HG03520 (cell line): ENCODE results near the gene URI1.

Experiments
- ATAC-seq: cut with Tn5 transposase; IDR thresholded peaks from one replicate; pipeline ENCODE4 v1.9.1; 2021; ENCODE audit warnings: mild to moderate bottlenecking, moderate library complexity; ENCODE audit not compliant: unreplicated experiment

URI1 gene

DNA sequence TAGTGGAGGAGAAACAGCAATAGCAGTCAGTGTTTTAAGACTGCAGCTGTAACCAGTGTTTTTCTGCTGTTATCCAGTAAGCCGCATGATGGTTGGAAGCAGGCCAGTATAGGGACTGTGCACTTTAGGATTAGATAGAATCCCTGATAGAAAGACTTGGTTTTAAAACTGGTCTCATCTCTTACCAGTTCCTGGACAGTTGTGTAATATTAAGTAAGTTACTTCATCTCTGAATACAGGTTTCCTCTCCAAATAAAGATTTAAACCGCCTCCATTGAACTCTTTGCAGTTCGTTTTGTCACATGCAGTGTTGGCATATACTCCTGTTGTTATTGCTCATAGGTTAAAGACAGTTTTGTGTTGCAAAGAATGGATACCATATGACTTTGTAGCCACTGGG is 25.6 kb downstream of the URI1 start:
- no peak for ATAC-seq

DNA sequence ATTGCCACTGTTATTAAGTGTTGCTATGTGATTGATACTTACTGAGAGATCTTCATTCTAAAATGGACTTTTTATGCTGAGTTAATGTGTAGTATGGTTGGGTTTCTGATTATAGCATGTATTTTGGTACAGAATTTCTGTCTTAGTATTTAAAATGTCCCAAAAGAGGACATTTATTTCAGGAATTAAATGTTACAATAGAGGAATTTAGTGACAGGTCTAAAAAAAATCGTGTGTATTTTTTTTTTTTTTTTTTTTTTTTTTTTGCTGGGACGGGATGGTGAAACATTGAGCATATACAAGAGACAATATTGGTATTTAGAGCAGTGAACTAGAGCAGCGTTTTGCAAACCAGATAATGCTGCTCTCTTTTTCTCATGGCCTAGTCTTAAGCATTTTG is 27.9 kb downstream of the URI1 start:
- ATAC-seq = no peak

- no peak for ATAC-seq
These were observed 29.0 kb downstream of the URI1 start for GRCh38 chr19:29971002-29971401.

DNA sequence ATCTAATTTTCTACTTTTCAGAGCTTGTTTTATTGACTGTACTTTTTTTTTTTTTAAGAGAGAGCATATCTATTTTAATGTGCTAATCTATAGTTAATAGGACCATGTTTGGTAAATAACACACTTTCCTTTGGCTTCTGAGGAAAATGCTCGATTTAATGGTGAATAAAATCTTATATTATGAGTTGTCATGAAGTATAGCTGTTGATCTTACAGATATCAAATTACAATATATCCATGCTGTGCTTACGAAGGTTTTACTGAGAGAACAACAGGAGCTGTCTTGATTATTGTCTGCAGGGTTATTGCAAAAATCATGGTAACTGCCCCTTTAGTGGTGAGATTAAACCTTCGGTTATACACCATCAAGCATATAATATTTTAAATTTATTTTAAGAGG is 29.6 kb downstream of the URI1 start:
- no peak for ATAC-seq

- ATAC-seq = no peak
These were observed 32.7 kb downstream of the URI1 start for GRCh38 chr19:29974701-29975100.

- ATAC-seq = no peak
These were observed 34.3 kb downstream of the URI1 start for GRCh38 chr19:29976151-29976943.

DNA sequence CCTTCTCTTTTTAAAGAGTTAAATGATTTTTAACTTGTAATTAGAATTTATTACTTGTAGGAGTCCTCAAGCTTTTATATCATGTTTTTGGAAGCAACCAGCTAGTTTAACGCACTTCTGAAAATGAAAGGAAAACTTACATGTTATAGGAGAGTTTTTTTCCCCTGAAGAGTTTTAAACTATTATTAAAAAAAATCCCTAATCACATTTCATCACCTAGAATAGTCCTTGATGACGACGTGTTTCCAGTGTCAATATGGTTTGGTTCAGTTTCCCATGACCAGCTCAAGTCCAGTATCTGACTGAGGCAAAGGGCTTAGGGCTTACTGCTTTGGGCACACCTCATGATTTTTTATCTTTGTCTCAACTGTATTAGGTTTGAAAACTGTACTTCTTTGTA is 36.0 kb downstream of the URI1 start:
- no peak for ATAC-seq

DNA sequence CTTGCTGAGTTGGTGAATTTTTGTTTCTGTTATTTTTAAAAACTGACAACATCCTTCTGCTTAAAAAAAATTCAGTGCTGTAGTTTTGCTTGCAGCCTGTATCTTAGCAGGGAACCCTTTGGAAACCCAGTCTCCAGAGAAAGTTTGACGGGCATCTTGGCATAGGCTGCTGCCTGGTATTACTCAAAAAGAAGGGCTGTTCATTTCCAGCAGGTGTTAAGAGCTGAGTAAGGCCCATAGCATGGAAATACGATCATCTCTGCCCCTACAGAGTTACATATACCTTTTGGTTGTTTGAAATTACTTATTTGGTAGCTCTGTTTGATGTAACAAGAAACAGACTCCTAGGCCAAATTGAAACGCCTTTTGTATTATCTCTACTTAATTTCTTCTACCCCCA is 41.5 kb downstream of the URI1 start:
- no peak for ATAC-seq

- ATAC-seq = no peak
These were observed 43.2 kb downstream of the URI1 start for GRCh38 chr19:29985196-29985595.

- no peak for ATAC-seq
These were observed 46.3 kb downstream of the URI1 start for GRCh38 chr19:29988351-29988750.

GRCh38 chr19:29992233-29992867 is 50.3 kb downstream of the URI1 start:
- no peak for ATAC-seq

- no peak for ATAC-seq
These were observed 57.5 kb downstream of the URI1 start for GRCh38 chr19:29999490-29999889.

- ATAC-seq = no peak
These were observed 58.8 kb downstream of the URI1 start for GRCh38 chr19:30000862-30001261.

GRCh38 chr19:30001301-30001700 is 59.3 kb downstream of the URI1 start:
- no peak for ATAC-seq

DNA sequence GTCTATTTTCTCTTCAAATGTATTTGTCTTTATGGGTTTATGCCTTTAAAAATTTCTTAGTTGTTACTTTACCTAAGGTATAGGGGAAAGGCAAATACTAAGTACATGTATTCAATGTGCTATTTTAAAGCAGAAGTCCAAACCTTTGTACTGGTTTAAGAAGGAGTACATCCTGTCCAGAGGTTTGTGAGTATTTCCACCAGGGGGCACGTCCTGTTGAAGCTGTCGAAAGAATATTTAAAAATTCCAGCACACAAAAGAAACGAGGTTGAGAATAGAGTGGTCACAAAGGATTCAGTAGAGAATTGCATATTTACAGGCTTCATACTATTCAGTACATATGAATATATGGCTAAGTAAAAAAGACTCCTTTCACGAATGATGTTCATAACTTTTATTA is 59.8 kb downstream of the URI1 start:
- no peak for ATAC-seq

DNA sequence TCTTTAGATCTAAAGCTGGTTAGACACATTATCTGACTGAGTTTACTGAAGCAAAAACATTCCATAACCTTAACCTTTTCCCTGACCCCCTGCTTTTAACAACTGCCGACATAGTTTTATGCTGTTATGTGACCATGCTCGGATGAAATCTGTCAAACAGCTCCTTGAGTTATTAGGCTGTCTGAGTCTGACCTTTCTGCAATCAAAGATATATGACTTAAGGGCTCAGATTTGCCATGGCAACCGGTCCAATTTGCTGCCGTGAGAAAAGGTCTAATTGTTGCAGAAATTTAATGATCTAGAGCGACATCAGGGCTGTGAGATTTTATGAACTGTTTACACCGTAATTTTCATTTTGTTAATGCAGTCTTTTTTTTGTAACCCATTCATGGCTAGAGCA is 61.8 kb downstream of the URI1 start:
- ATAC-seq = no peak

GRCh38 chr19:30004403-30004802 is 62.4 kb downstream of the URI1 start:
- no peak for ATAC-seq

DNA sequence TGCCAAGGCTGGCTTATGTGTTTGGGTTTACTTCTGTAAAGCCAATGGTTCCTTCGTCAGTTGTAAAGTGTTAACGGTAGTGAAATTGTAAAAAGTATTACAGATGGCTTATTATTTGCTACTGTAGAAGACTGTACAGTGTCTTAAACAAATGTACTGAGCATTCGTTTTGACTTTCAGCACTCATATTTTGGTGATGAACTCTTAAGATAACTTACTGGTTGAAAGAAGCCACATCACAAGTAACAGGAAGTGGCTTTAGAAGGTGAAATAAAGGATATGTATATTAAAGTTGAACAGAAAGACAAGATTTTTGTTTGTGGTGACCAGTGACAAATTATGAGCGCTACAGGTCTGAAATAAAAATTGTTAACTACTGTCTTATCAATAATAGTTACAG is 64.2 kb downstream of the URI1 start:
- ATAC-seq = no peak

GRCh38 chr19:30008169-30008568 is 66.1 kb downstream of the URI1 start:
- no peak for ATAC-seq

- no peak for ATAC-seq
These were observed 67.0 kb downstream of the URI1 start for GRCh38 chr19:30009013-30009412.

DNA sequence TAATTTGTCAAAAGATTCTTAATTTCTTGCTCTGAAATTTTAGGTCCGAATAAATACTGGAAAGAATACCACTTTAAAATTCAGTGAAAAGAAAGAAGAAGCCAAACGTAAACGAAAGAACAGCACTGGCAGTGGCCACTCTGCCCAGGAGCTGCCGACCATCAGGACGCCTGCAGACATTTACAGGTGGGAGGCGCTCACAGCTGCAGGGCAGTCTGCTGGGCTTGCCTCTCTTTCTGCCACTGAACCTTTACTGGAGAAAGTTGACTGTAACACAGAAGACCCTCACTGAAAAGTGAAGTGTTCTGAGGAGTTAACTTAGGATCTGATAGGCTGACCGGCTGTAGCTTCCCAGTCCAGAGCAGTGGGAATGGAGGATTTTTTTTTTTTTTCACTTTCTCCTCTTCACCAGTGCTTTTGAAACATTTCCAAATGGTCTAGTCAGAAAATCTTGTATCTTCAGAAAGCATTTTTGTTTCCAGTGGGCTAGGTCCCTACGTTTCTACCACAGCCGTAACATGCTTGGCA is 69.1 kb downstream of the URI1 start:
- no peak for ATAC-seq

DNA sequence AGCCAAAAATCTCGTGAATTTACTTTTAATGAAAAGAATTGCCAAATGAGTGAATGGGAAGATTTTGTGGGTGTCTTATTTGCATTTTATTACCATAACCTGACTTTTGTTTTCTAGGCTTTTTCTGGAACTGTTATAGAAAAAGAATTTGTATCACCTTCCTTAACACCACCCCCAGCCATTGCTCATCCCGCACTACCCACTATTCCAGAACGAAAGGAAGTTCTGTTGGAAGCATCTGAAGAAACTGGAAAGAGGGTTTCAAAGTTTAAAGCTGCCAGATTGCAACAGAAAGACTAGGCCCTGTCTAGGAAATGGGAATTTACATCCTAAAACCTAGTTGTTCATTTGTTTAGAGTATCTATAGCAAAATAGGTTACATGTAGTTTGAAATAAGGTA is 72.7 kb downstream of the URI1 start:
- ATAC-seq = no peak
